GM12891 (cell line): ENCODE data around the gene OR2AP1.

ENCODE experiments used
- PAX5 ChIP-seq: IDR thresholded peaks from 2 replicates; pipeline ENCODE4 v1.6.1; 2011; ENCODE audit warnings: low read length, moderate library complexity, mild to moderate bottlenecking; ENCODE audit not compliant: insufficient read depth, severe bottlenecking
- POLR2A ChIP-seq: IDR thresholded peaks from 2 replicates; pipeline ENCODE4 v1.6.1; 2011; ENCODE audit warnings: low read depth, low read length, control low read depth
- POLR2AphosphoS5 ChIP-seq: IDR thresholded peaks from 2 replicates; pipeline ENCODE4 v1.6.1; 2011; ENCODE audit warnings: low read depth, low read length, control low read depth
- POU2F2 ChIP-seq: IDR thresholded peaks from 2 replicates; pipeline ENCODE4 v1.6.1; 2011; ENCODE audit warnings: low read depth, mild to moderate bottlenecking, control low read depth, low read length, moderate library complexity
- SPI1 ChIP-seq: IDR thresholded peaks from 2 replicates; pipeline ENCODE4 v1.6.1; 2011; ENCODE audit warnings: low read depth, low read length, control low read depth
- TAF1 ChIP-seq: IDR thresholded peaks from 2 replicates; pipeline ENCODE4 v1.6.1; 2011; ENCODE audit warnings: low read depth, low read length, control low read depth

DNA sequence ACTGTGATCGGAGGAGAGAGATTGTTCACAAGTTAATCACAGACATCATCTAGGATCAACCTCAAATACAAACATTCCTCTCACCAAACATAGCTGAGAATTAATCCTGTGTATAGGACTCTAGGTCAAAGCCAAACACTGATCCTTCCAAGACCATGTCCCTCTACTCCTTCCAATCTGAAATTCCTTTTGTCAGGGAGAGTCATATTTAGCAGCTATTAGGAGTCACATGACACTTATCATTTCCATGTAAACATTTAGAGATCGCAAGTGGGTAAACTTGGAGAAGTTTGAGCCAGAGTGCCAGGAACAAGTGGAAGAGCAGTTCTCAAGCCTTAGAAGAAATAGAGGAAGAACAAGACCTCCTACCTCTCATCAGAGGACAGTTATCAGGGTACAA, 13.5 kb downstream of the OR2AP1 start:
- no peak for TF ChIP-seq POLR2AphosphoS5
- no peak for TF ChIP-seq POLR2A
- no peak for TF ChIP-seq TAF1
- TF ChIP-seq PAX5: no peak
- no peak for TF ChIP-seq SPI1
- no peak for TF ChIP-seq POU2F2
